HepG2 (cell line): ENCODE data around the gene STK36. TPM values are rescaled to one million over a fixed set of nuclear protein-coding genes. Genes with fewer than 3 reads are reported as not detected.

Experiments
- ATF4 ChIP-seq, 2 experiments: fragments of 450-650 bp in 1 of 2; sonication (generic) in 1 of 2; formaldehyde crosslinking; IDR thresholded peaks; 2 replicates each; pipeline versions ENCODE4 v1.5.0 to v1.8.0; 2020 to 2022; ENCODE audit warnings: mild to moderate bottlenecking in 1 of 2, missing genetic modification reagents in 1 of 2
- ATF6 ChIP-seq: sonication (generic); formaldehyde crosslinking; conservative IDR thresholded peaks from 2 replicates; pipeline ENCODE4 v1.4.0; 2020; ENCODE audit warnings: missing genetic modification reagents
- CCAR2 ChIP-seq: fragments of 200-400 bp; formaldehyde crosslinking; optimal IDR thresholded peaks from 2 replicates; pipeline ENCODE3; 2018; ENCODE audit warnings: low read depth, mild to moderate bottlenecking, low read length, moderate library complexity
- CREB1 ChIP-seq, 2 experiments: fragments of 450-650 bp in 1 of 2; IDR thresholded peaks; 2 replicates each; pipeline ENCODE4 v1.6.1; 2016 to 2017; ENCODE audit warnings: control low read depth in 1 of 2, mild to moderate bottlenecking in 1 of 2, missing compliant biosample characterization in 1 of 2, missing genetic modification characterization in 1 of 2
- CTCF ChIP-seq: sonication (generic); formaldehyde crosslinking; IDR thresholded peaks from 2 replicates; pipeline ENCODE4 v1.5.0; 2020; ENCODE audit warnings: mild to moderate bottlenecking, missing genetic modification reagents, moderate library complexity
- DBP ChIP-seq: sonication (generic); formaldehyde crosslinking; IDR thresholded peaks from 2 replicates; pipeline ENCODE4 v1.4.0; 2020; ENCODE audit warnings: missing genetic modification reagents; ENCODE audit errors: not compliant biosample characterization
- DMAP1 ChIP-seq: IDR thresholded peaks from 2 replicates; pipeline ENCODE4 v1.6.1; 2016
- HNF4G ChIP-seq, 2 experiments: sonication (generic) in 1 of 2; formaldehyde crosslinking in 1 of 2; IDR thresholded peaks; 2 replicates each; pipeline versions ENCODE4 v1.4.0 to v1.6.1; 2011 to 2020; ENCODE audit warnings: borderline replicate concordance in 2 of 2, low read depth in 2 of 2, mild to moderate bottlenecking in 2 of 2, low read length in 1 of 2, missing genetic modification reagents in 1 of 2, moderate library complexity in 1 of 2
- JUND ChIP-seq: sonication (generic); formaldehyde crosslinking; IDR thresholded peaks from 2 replicates; pipeline ENCODE4 v1.8.0; 2022; ENCODE audit warnings: mild to moderate bottlenecking, missing genetic modification reagents
- KAT8 ChIP-seq: IDR thresholded peaks from 2 replicates; pipeline ENCODE4 v1.6.1; 2016; ENCODE audit warnings: missing genetic modification reagents, missing compliant biosample characterization
- NFE2L1 ChIP-seq: sonication (generic); formaldehyde crosslinking; IDR thresholded peaks from 2 replicates; pipeline ENCODE4 v1.4.0; 2020; ENCODE audit warnings: missing genetic modification reagents, mild to moderate bottlenecking, borderline replicate concordance
- SMAD9 ChIP-seq: sonication (generic); formaldehyde crosslinking; IDR thresholded peaks from 2 replicates; pipeline ENCODE4 v1.5.1; 2020; ENCODE audit warnings: mild to moderate bottlenecking, missing genetic modification reagents
- TBX2 ChIP-seq: sonication (generic); formaldehyde crosslinking; IDR thresholded peaks from 2 replicates; pipeline ENCODE4 v1.5.0; 2020; ENCODE audit warnings: missing genetic modification reagents, mild to moderate bottlenecking, borderline replicate concordance
- TFDP2 ChIP-seq: sonication (generic); formaldehyde crosslinking; IDR thresholded peaks from 2 replicates; pipeline ENCODE4 v1.4.0; 2020; ENCODE audit warnings: missing genetic modification reagents
- YEATS4 ChIP-seq: sonication (generic); formaldehyde crosslinking; IDR thresholded peaks from 2 replicates; pipeline ENCODE4 v1.4.0; 2020; ENCODE audit warnings: missing genetic modification reagents, borderline replicate concordance
- ZNF343 ChIP-seq: sonication (generic); formaldehyde crosslinking; IDR thresholded peaks from 2 replicates; pipeline ENCODE4 v1.4.0; 2020; ENCODE audit warnings: mild to moderate bottlenecking, missing genetic modification reagents
- ZNF564 ChIP-seq: sonication (generic); formaldehyde crosslinking; IDR thresholded peaks from 2 replicates; pipeline ENCODE4 v1.8.1; 2023; ENCODE audit warnings: mild to moderate bottlenecking, missing genetic modification reagents
- ZNF639 ChIP-seq: conservative IDR thresholded peaks from 2 replicates; pipeline ENCODE4 v1.6.1; 2018; ENCODE audit warnings: missing genetic modification reagents
- ZNF792 ChIP-seq: IDR thresholded peaks from 2 replicates; pipeline ENCODE4 v1.6.1; 2016
- polyA plus RNA-seq, 8 experiments: library from polyadenylated mRNA; depleted of rRNA in 3 of 8; stranded (reverse) in 7 of 8; unstranded in 1 of 8; fragments of >200 nt; fragmentation: Illumina TruSeq in 4 of 8; extraction: Trizol in 4 of 8; gene quantifications; 2 replicates each; pipeline versions ENCODE4 v1.2.1 to v1.2.3, GENCODE V29; 2011 to 2016; ENCODE audit warnings: low read depth in 4 of 8, missing spikeins in 1 of 8, mixed read lengths in 1 of 8; ENCODE audit not compliant: insufficient read depth in 1 of 8
- total RNA-seq, 5 experiments: library from RNA; depleted of rRNA; stranded (reverse); fragments of >200 nt; fragmentation: Illumina TruSeq; extraction: Trizol; gene quantifications; 2 replicates each; pipeline ENCODE4 v1.2.3, GENCODE V29; 2016; ENCODE audit warnings: low read depth in 1 of 5

Gene STK36
- total and polyA plus RNA-seq, 2 of the 13 experiments (the other 11 are each of a cell fraction or from before 2014, with no cell fraction given): 45.9 to 83.5 TPM

- no peak for TF ChIP-seq ATF6
- no peak for TF ChIP-seq DBP (CRISPR knock-in tag)
- no peak for TF ChIP-seq SMAD9 (CRISPR knock-in tag)
- 0 out of 2 replicates have a peak, but pooled peaks have one; percentile 9 for TF ChIP-seq CTCF (CRISPR knock-in tag)
- peak; percentile 81 for TF ChIP-seq TBX2
- TF ChIP-seq ZNF343: 0 out of 2 replicates have a peak, but pooled peaks have one; percentile 29
- TF ChIP-seq YEATS4 (CRISPR knock-in tag): 0 out of 2 replicates have a peak, but pooled peaks have one; percentile 23
- no peak; the same call in 1 of the 2 replicates for TF ChIP-seq ZNF564 (CRISPR knock-in tag)
- no peak for TF ChIP-seq NFE2L1
- TF ChIP-seq JUND (CRISPR knock-in tag): no peak
- no peak for TF ChIP-seq CCAR2
- TF ChIP-seq CREB1 (IDR thresholded peaks at IDR 0.05): no peak
- peak; percentile 54; the same call in 1 of the 2 replicates for TF ChIP-seq CREB1 (CRISPR knock-in tag; IDR thresholded peaks at IDR 0.05)
- no peak for TF ChIP-seq ZNF639 (CRISPR knock-in tag)
- TF ChIP-seq TFDP2 (CRISPR knock-in tag): no peak
- 0 out of 4 replicates have a peak, but pooled peaks of 1 of the 2 experiments have one; percentile 5 for TF ChIP-seq ATF4 (CRISPR knock-in tag; IDR thresholded peaks at IDR 0.05)
- TF ChIP-seq ZNF792 (CRISPR knock-in tag): peak; percentile 53
- peak; percentile 51 for TF ChIP-seq HNF4G (IDR thresholded peaks at IDR 0.05; ENCODE audit: borderline replicate concordance, low read depth, low read length)
- TF ChIP-seq HNF4G (CRISPR knock-in tag; IDR thresholded peaks at IDR 0.05; ENCODE audit: borderline replicate concordance, low read depth): no peak; the same call in 1 of the 2 replicates
- peak; percentile 51; the same call in 1 of the 2 replicates for TF ChIP-seq KAT8 (CRISPR knock-in tag)
- peak; percentile 62; the same call in 1 of the 2 replicates for TF ChIP-seq DMAP1 (CRISPR knock-in tag)
Observed at GRCh38 chr2:218745559-218746469, 73.9 kb downstream of the STK36 start (continued).
